GM19043 (cell line): ENCODE results near the gene FGF22.
"Not testable (repeated sequence)": the region's sequence is repeated elsewhere in the genome, so short reads cannot be mapped to it uniquely, and the experiment has no call there.

ENCODE experiments used
- ATAC-seq: cut with Tn5 transposase; IDR thresholded peaks from one replicate; pipeline ENCODE4 v1.9.1; 2021; ENCODE audit warnings: low read depth; ENCODE audit not compliant: unreplicated experiment

The FGF22 gene

DNA sequence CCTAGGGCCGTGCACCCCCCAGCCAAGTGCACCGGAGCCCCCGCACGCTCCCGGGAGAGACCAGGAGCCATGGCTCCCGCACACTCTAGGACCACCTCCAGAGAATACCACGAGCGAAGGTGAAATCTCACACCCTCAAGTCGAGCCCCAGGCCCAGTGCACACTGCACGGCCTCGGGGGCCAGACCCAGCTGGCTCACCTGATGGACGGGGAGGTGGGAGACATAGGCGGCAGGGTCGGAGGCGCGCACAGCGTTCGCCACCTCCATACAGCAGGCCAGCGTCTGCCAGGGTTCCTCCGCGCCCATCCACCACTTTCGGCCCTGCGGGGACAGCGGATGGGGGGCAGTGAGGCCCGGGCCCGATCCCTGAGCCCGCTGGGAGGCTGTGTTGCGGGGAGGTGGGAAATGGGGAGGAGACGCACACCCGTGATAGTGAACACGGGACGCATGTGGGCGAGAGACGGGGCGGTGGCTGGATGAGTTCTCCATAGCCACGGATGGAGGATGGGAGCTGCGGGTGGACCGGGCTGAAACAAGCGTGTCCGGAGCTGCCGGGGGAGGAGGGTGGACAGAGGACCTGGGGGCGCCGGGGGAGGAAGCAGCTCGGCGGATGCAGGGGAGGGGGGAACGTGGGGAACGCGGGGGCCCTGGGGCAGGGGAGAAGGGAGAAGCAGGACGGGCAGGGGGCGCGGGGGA is 19.4 kb upstream of the FGF22 start:
- ATAC-seq, result no peak

DNA sequence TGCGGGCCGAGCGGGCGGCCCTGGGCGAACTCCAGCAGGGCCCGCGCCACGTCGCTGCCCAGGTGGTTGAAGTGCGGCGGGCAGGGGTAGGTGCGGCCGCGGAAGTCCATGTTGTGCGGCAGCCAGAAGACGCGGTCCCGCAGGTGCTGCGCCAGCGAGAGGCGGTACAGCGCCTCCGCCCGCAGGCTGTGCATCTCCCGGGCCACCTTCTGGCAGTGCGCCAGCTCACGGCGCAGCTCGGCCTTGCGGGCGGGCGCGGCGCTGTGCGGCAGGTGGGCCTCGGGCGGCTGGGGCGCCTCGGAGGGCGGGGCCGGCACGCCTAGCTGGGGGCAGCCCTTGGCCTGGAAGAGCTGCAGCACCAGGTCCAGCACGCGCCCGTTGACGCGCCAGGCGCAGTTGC is 18.5 kb upstream of the FGF22 start:
- ATAC-seq, result not testable (repeated sequence)

DNA sequence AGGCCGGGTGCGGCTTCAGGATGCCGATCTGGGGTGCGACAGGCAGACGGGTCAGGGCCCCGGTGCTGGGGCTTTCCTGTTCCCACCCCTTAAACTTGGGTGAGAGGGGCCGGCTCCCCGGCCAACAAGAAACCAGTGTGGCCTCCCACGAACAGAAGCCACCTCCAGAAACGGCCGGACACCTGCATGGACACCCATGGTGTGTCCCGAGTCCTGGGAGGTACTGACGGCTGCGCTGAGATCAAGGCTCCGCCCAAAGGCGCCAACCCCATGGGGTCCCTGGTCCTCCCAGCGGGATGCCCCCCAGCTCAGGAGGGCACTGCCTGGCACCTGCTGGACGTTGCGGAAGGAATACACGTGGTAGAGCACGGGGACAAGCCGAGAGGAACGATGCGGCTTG is 17.9 kb upstream of the FGF22 start:
- no peak for ATAC-seq

DNA sequence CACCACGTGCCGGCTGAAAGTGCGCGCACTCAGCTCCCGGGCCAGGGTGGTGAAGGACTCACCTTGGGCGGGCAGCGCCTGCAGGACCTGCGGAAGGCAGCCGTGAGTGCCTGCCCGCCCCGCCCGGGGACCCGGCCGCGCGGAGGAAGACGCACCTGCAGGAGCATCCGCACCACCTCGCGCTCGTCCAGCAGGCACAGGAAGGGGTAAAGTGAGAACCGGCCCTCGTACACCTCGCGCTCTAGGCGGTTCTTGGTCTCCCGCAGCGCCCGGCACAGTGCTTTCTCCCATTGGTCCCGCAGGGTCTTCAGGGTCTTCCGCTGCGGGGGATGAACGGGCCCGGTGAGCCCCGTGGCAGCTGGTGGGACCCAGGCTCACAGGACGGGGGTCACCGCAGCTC is 17.0 kb upstream of the FGF22 start:
- no peak for ATAC-seq

DNA sequence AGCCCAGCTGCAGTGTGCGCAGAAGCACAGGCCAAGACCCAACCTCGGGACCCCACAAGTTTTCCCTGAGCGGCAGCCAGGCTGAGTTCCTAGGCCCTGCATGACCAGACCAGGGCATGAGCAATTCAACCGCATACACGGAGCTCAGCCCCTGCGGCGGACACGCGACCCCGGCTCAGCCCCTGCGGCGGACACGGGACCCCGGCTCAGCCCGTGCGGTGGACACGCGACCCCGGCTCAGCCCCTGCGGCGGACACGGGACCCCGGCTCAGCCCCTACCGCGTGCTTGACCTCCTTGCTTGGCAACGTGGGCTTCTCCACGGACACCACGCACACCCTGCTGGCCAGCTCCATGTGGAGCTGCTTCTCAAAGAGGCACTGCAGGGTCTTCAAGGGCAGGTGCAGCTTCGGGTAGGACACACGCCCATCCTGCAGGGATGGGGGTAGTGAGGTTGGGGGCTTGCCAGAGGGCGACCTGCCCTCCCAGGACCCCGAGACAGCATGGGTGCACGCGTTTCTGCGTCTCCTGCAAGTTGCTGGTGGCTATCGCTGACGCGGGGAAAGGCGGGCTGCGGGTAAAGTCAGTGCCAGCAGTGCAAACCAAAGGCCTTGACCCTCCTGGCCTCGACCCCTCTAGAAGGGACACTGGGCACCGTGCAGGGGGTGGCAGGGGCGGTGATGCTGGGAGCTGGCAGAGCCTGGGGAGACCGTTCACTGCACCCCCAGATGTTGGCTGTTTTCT is 16.3 kb upstream of the FGF22 start:
- ATAC-seq, result no peak

DNA sequence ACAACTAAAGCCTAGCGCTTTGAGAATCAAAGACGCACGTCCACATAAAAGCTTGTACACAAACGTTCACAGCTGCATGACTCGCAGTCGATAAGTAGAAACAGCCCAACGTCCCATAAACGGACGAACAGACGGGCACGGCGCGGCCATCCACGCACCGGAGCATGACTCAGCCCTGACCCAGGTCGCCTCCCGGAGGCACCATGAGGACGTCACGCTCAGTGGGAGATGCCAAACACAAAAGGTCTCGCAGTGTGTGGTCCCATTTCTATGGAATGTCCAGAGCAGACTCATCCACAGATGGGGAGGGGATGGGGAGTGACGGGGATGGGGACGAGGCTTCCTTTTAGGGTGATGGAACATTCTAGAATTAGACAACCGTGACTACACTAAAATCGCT is 15.7 kb upstream of the FGF22 start:
- no peak for ATAC-seq

DNA sequence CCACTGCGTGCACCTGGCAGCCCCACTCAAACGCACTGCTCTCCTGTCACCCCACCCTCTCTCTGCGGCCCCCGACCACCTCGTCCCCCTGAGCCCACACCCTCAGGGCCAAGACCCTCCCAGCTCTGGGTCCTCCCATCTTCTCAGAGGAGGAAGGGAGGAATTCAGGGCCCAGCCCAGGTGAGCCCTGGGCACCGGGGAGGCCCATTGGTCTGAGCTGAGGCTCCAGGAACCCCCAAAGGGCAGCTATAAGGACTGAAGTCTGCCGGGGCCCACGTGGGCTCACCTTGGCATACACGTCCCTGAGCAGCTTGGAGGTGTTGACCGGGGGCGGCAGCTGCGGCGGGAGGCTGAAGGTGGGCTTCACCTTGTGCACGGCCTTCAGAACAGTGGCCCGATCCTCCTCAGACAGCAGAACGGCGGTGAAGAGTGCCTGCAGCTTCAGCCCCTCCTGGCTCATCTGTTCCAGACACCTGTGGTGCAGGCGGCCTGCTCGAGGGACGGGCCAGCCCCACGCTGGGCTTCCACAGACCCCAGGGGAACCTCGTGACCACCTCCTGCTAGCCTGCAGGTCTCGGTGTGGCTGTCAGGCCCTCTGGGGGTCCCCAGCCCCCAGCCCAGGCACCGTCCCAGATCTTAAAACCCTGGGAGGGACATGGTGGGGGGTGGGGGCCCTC is 15.1 kb upstream of the FGF22 start:
- ATAC-seq, result no peak

DNA sequence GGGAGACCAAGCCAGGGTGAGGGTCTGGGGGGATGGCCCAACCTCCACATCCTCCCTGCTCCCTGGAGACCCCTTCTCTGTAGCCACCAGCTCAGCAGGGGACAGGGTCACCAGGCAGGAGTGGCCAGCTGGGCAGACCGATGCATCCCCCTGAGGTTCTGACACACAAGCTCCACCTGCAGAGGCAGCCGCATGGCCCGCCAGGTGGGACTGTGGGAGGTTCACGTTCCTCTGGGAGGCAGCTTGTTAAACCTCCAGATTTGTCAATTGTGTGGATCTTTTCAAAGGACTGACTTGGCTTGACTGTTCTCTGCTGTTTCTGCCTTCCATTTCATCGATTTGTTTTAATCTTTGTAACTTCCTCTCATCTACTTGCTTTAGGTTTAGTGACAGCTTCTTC is 14.4 kb upstream of the FGF22 start:
- no peak for ATAC-seq

DNA sequence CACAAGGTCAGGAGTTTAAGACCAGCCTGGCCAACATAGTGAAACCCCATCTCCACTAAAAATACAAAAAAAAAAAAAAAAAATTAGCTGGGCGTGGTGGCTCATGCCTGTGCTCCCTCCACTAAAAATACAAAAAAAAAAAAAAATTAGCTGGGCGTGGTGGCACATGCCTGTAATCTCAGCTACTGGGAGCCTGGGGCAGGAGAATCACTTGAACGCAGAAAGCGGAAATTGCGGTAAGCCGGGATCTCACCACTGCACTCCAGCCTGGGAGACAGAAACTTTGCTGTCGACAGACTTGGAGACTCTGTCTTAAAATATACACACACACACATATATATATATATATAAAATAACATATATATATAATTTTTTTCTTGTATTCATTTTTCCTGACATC is 13.1 kb upstream of the FGF22 start:
- ATAC-seq, result not testable (repeated sequence)

DNA sequence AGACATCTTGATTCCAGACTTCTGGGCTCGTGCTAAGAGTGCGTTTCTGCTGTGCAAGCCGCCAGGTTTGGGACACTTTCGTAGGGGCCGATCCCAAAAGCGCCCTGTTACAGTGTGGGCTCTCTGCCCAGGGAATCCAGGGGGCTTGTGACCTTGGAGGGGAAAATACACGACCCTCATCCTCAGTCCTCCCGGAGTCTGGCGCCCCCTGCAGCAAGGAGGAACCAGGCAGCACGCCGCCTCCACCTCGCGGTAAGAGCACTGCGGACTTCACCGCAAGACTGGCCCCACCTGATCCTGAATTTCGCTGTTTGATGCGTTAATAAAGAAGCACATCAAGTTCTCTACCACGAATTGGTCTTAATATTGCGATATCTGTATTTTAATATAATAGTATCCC is 11.5 kb upstream of the FGF22 start:
- no peak for ATAC-seq

DNA sequence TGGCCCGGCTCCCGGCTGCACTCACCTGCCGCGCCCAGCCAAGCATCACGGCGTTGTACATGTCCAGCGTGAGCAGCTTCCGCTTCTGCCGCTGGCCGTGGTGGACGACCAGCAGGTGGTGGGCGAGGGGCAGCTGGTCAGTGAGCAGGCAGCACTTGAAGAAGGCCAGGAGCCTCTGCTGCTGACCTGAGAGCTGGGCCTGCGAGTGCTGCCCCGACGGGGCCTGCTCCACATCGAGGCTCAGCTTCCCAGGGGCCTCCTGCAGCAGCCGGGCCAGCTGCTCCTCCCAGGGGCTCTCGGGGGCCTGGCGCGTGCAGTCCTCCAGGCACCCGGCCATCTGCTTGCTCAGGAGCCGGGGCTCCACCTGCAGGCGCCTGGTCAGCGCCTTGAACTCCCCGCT is 10.2 kb upstream of the FGF22 start:
- ATAC-seq, result not testable (repeated sequence)

DNA sequence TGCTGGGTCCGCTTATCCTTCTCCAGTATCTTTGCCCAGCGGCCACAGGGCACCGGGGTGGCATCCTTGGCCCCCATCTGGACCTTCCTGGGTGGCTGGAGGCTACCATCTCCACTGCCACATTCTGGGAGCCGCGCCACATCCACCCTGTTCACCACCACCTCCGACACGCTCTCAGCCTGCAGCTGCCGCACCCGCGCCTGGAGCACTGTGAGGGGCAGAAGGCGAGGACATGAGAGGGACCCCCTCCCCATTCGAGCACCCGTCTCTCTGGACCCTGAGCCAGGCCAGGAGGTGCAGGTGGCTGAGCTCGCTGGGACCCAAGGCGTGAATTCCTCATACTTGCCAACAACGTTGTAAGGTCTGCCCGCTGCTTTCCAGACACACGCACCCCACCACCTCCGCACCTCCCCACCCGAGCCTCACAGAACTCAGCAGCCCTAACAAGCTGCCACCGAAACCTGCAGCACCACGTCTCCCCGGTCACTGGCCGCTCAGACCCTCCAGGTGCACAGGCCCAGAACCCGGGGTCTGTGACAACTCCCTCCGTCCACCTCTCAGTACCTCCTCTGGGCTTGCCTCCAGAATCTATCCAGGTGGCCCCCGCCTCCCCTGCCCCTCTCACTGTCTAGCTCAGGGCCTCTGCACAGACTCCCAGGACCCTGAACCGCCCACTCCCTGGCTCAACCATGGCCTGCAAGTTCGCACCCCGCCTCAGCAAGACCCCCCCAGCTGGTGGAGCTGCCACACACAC is 9.5 kb upstream of the FGF22 start:
- ATAC-seq, result no peak

DNA sequence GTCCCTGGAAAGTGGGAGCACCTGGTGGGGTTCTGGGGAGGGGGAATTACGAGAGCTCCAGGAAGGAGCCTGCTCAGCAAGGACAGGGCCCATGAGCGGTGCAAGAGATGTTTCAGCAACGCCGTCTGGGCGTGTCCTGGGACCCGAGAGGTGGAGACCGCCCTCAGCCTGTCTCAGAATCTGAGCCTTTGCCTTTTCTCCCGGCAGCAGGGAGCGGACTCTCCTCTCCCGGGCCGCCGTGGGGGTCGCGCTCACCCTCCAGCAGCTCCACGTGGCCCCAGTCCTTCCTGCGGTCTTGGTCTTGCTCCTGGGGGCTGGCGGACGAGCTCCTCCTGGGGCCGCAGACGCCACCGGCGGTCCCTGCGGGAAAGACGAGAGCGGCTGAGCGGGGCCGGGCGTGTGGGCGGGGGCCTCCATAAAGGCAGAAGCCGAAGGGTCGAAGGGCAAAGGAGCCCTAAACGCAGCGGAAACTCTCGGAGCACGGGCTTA is 7.1 kb upstream of the FGF22 start:
- no peak for ATAC-seq

DNA sequence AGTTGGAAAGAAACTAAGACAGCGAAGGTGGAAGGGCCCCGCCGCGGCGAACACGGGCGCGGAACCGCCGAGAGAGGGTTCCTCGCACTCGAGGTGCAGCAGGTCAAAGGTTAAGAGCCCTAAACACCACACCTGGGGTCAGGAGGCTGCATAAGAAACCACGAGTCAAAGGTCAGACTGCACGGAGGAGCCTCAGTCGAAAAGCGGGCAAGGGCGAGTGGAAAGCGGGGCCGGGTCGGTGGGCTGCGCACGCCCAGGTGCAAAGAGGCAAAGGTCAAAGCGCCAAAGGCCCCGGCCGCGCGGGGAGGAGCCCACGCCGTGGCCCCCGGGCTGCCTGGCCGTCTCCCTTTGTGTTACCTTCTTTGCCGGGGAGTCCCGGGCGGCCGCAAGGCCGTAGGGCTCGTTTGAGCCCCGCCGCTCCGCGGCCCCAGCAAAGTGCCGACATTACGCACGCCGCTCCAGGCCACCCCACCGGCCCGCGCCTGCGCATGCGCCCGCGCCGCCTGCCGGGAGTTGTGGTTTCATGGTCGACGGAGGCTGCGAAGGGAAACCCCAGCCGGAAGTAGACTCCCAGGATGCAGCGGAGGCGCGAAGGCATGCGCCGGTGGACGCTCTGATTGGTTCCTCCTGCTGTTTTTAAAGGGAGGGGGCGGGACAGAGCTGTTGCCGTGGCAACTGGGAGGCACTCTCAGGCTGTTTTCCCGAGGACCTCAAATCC is 6.5 kb upstream of the FGF22 start, which contains the start of gene POLRMT:
TSS of gene POLRMT (minus strand) at position 470 of the 718 bp plus-strand sequence. CDS start at position 445, 25 bp downstream.
- ATAC-seq, result peak; percentile 85

DNA sequence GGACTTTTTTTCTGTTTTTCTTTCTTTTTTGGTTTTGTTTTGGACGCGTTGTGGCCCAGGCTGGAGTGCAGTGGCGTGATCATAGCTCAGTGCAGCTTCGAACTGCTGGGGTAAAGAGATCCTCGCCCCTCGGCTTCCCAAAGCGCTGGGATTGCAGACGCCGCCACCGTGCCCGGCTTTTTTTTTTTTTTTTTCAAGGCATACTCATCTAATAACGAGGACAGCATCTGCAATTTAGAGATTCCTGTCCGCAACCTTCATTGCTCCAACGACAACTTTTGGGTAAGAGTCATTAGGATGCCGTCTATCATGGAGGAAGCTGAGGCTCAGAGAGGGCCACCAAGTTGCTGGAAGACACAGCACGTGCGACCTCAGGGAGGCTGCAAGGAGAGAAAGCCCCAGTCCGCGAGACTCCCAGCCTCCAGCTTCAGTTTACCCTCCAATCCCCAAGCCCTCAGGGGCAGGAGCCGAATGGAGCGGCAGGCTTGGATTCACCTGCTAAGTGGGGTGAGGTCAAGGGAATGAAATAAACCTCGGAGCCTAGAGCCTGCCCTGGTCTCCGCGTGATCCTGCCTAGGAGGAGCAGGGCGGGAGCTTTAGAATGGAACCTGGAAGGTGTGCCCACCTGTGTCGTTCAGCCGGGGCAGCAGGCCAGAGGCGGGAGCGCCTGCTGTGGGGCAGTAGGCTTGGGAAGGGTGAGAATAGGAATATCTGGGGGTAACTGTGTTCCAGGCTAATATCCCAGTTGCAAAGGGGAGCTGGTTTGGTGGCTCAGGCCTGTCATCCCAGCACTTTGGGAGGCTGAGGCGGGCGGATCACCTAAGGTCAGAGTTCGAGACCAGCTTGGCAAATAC is 5.7 kb upstream of the FGF22 start:
- no peak for ATAC-seq

DNA sequence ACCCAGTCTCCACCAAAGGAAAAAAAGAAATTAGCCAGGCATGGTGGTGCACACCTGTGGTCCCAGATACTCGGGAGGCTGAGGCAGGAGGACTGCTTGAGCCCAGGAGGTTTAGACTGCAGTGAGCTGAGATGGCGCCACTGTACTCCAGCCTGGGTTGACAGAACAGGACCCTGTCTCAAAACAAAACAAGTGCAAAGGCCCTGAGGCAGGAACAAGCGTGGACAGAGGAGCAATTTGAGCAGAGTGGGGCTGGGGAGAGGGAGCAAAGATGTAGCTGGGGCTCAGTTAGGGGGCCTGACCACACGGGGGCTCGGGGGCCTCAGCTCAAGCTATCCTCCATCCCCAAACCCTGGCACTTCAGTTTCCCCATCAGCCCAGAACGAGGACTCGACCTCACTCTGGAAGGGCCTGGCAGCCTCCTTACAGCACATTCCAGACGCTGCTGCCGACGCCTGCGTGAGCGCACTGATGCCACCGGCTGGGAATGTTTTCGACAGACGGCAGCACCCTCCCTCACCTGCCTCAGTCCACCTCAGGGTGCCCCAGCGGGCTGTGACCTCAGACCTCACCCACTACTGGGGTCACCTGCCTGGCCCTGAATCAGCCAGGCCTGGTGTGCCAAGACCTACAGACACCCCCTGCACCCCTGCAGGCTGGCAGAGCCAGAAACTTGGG is 4.6 kb upstream of the FGF22 start:
- no peak for ATAC-seq

DNA sequence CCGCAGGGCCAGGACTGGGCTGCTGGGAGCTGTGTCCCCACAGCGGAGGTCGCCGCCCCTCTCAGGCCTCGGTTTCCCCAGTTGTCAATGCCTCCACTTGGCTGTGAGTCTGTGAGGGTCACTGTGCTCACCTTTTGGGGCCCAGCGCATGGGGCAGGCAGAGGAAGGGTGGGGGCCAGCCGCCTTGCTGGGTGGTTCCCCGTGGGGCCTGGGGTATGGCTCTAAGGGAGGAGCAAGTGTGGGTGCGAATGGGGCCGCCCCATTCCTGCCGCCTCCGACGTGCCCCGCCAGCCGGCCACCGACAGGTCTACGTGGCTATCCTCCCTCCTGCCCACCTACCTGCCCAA is 800 bp upstream of the FGF22 start:
- ATAC-seq, result no peak

DNA sequence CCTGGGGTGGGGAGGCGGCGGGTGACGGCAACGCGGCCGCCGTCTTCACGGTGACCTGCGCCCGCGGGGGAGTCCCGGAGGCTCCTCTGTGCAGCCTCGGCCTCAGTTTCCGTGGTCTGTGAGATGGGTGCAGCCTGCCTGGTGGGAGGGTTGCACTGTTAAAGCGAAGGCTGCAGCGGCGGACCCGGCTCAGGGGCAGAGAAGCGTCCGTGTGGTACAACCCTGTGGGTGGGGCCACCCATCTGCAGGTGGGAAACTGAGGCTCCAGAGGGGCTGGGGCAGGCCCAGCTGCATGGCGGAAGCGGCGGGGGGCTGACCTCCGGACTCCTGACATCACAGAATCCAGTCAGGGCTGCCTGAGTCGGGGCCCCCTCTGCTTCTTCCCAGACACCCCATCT is 481 bp downstream of the FGF22 start:
- ATAC-seq, result no peak
